Lung (tissue), 16 donors: ENCODE data around the gene ZNF70. TPM values are rescaled to one million over a fixed set of nuclear protein-coding genes. Genes with fewer than 3 reads are reported as not detected.
A peak's percentile ranks its signal among the peaks of the same experiment; 100 is the strongest.

Experiments used
- ATAC-seq: fragments of 200-7000 bp; cut with Tn5 transposase; one replicate; pipeline ENCODE4 v1.9.1; 2020; ENCODE audit warnings: moderate number of reproducible peaks; ENCODE audit not compliant: insufficient read depth, low FRiP score
- DNase-seq, 3 donors: peaks; one replicate each; pipeline ENCODE4 v3.0.0-alpha.2; 2013 to 2017
- H3K27ac ChIP-seq, 2 donors: one replicate each; pipeline ENCODE4 v1.5.1; 2013; ENCODE audit warnings: mild to moderate bottlenecking in 2 of 2, moderate library complexity in 2 of 2, control low read depth in 1 of 2, inconsistent platforms in 1 of 2, low read depth in 1 of 2, low read length in 1 of 2
- H3K27me3 ChIP-seq, 3 donors: one replicate each; pipeline ENCODE4 v1.5.1; 2013; ENCODE audit warnings: low read length in 2 of 3; ENCODE audit not compliant: control insufficient read depth in 3 of 3, insufficient read depth in 3 of 3
- H3K36me3 ChIP-seq, 4 donors: one replicate each; pipeline ENCODE4 v1.5.1; 2013; ENCODE audit warnings: low read length in 4 of 4, mild to moderate bottlenecking in 1 of 4, moderate library complexity in 1 of 4; ENCODE audit not compliant: control insufficient read depth in 4 of 4, insufficient read depth in 4 of 4
- H3K4me1 ChIP-seq, 5 donors: one replicate each; pipeline ENCODE4 v1.5.1; 2013; ENCODE audit warnings: low read length in 5 of 5, mild to moderate bottlenecking in 2 of 5, moderate library complexity in 1 of 5; ENCODE audit not compliant: control insufficient read depth in 5 of 5, insufficient read depth in 5 of 5
- H3K4me3 ChIP-seq: one replicate; pipeline ENCODE4 v1.5.1; 2013; ENCODE audit warnings: mild to moderate bottlenecking, control low read depth, moderate library complexity
- H3K9ac ChIP-seq, 2 donors: one replicate each; pipeline ENCODE4 v1.5.1; 2013; ENCODE audit warnings: low read length in 2 of 2, control low read depth in 1 of 2; ENCODE audit not compliant: insufficient read depth in 1 of 2
- H3K9me3 ChIP-seq, 4 donors: one replicate each; pipeline ENCODE4 v1.5.1; 2013; ENCODE audit warnings: low read length in 3 of 4, mild to moderate bottlenecking in 1 of 4, moderate library complexity in 1 of 4; ENCODE audit not compliant: control insufficient read depth in 4 of 4, insufficient read depth in 3 of 4
- WGBS, 2 donors: extraction: QIAGEN DNeasy Blood & Tissue Kit; methylation state at CpG; one replicate each; pipeline ENCODE4 v1.1.7; 2013; 5-methylcytosine and 5-hydroxymethylcytosine counted together
- long read RNA-seq, 5 donors: transcript quantifications; one replicate each; lab custom pipeline, GENCODE V29; 2026
- polyA plus RNA-seq, 2 donors: library from polyadenylated mRNA; stranded (reverse); fragments of 200-250 nt; gene quantifications; one replicate each; pipeline ENCODE4 v1.2.1, GENCODE V29; 2013
- total RNA-seq, 2 donors: library from RNA; depleted of rRNA in 1 of 2; stranded (reverse); fragments of >200 nt in 1 of 2; gene quantifications; one replicate each; pipeline ENCODE4 v1.2.1, GENCODE V29; 2014 to 2021
- TF ChIP-seq, protein P1 (sequence below): IDR thresholded peaks from 2 replicates; pipeline ENCODE4 v1.5.1; 2012; ENCODE audit warnings: mild to moderate bottlenecking; ENCODE audit errors: control extremely low read depth, extremely low read depth
- donor health status: control.
- donor health status: control.
- donor health status: Bipolar disorder and iron deficiency.
- donor health status: healthy.
- donor health status: DM: yes; HTN: yes; CAD: no.

The ZNF70 gene
- total RNA-seq, result 1 to 10 TPM; 5.8 to 6.9 TPM
- 1 to 10 TPM in 1 of 2 donors, under 1 TPM in 1; 0.98 to 1.5 TPM for polyA plus RNA-seq
- long read RNA-seq, donor 1, full-length matches to known transcripts, result 3 of 8 reads
- long read RNA-seq, donor 1, partial matches to known transcripts, result 5 of 8 reads
- long read RNA-seq, donor 1, other reads (novel, unspliced or antisense), result 0 of 8 reads
- long read RNA-seq, donor 2, full-length matches to known transcripts, result 3 of 3 reads
- long read RNA-seq, donor 2, partial matches to known transcripts, result 0 of 3 reads
- long read RNA-seq, donor 2, other reads (novel, unspliced or antisense), result 0 of 3 reads
- long read RNA-seq, donor 3, full-length matches to known transcripts, result 3 of 3 reads
- long read RNA-seq, donor 3, partial matches to known transcripts, result 0 of 3 reads
- long read RNA-seq, donor 3, other reads (novel, unspliced or antisense), result 0 of 3 reads
- long read RNA-seq, donor 4, full-length matches to known transcripts, result 2 of 2 reads
- long read RNA-seq, donor 4, partial matches to known transcripts, result 0 of 2 reads
- long read RNA-seq, donor 4, other reads (novel, unspliced or antisense), result 0 of 2 reads
- long read RNA-seq, donor 5, full-length matches to known transcripts, result 6 of 6 reads
- long read RNA-seq, donor 5, partial matches to known transcripts, result 0 of 6 reads
- long read RNA-seq, donor 5, other reads (novel, unspliced or antisense), result 0 of 6 reads

DNA sequence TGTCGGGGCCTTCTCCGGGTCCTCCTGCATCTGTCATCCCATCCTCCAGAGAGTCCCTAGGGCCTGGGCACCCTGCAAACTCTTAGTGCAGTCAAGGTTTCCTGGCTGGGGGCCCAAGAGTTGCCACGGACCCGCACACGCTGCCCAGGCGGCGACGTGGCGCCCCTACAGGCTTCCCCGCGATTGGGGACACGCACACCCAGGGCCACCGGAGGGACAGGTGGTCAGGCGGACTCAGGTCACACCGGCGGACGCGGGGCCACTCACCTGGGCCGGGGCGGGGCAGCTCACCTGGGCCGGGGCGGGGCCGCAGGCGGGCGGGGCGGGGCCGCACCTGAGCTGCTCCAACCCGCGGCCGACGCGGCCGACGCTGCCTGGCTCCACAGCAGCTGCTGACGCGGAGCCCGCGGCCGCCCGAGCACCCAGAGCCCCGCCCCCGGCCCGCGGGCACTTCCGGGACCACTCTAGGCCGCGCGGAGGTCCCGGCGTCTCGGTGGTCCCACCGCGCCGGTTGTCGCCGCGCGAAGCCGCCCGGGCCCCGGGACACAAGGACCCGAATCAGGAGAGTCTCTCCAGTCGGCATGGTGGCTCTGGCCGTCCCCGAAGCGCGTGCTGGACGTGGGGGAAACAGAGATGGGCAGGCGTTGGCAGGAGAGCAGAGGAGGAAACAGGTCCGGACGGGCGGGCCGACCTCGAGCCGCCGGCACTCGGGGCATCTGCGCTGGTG, at the start of gene ZNF70:
Gene ZNF70, minus strand, starts transcription at position 399 of the 727 bp plus-strand sequence. CDS start 5,972 bp downstream, outside the sequence.
- ATAC-seq, result peak; percentile 96
- Histone ChIP-seq H3K27me3 (no peaks in the 10 kb centered on the region), H3K9ac (peak within 1 kb of the TSS; percentile 68 to 78), H3K36me3 (no peaks in the 10 kb centered on the region), H3K27ac (peak within 1 kb of the TSS; percentile 94 to 98), H3K4me3 (peak within 1 kb of the TSS; percentile 84), H3K4me1 (peaks cover 0 to 16% (median 4%) of the 10 kb centered on the region in 5 donors), H3K9me3 (no peaks in the 10 kb centered on the region)
- TF ChIP-seq, protein P1, sequence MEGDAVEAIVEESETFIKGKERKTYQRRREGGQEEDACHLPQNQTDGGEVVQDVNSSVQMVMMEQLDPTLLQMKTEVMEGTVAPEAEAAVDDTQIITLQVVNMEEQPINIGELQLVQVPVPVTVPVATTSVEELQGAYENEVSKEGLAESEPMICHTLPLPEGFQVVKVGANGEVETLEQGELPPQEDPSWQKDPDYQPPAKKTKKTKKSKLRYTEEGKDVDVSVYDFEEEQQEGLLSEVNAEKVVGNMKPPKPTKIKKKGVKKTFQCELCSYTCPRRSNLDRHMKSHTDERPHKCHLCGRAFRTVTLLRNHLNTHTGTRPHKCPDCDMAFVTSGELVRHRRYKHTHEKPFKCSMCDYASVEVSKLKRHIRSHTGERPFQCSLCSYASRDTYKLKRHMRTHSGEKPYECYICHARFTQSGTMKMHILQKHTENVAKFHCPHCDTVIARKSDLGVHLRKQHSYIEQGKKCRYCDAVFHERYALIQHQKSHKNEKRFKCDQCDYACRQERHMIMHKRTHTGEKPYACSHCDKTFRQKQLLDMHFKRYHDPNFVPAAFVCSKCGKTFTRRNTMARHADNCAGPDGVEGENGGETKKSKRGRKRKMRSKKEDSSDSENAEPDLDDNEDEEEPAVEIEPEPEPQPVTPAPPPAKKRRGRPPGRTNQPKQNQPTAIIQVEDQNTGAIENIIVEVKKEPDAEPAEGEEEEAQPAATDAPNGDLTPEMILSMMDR, result no peak
- DNase-seq, result peak; percentile 86 to 91 (median 88)
- 0 to 1% methylated on average over 72 to 78 of the region's 78 CpGs for WGBS, 2 donors

DNA sequence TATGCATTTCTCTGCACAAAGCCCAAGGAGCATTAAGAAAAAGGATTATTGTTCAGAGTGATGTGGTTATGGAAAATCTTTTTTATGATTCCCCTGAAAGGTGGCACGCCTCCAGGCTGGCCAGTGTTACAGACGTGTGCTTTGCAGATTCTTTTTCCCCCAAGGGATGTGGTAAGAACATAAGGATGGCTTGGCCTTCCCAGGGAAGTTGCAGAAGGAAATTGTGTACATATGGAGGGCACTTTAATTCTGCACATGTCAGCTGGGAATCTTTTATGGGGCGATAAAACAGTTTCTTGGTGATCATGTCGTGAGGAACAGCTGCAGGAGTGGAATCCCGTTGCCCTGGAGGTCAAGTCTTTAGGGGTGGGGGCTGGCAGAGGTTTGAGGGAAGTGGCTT, 45.5 kb upstream of the ZNF70 start:
- H3K9ac ChIP-seq, result no peak overlapping the region
- no peak overlapping the region for H3K27ac ChIP-seq
- peaks cover 0 to 3% (median 0%) of the 10 kb centered on the region in 5 donors for H3K4me1 ChIP-seq
- no peak overlapping the region for H3K4me3 ChIP-seq
- WGBS, 2 donors, result 72 to 83% methylated on average over 5 of the region's 5 CpGs
- H3K36me3 ChIP-seq, result peaks cover 22 to 54% (median 53%) of the 10 kb centered on the region in 4 donors
- ATAC-seq (no peak), DNase-seq (no peak)
- no peaks in the 10 kb centered on the region for H3K9me3 ChIP-seq
- TF ChIP-seq, protein P1, result no peak
- no peaks in the 10 kb centered on the region for H3K27me3 ChIP-seq

DNA sequence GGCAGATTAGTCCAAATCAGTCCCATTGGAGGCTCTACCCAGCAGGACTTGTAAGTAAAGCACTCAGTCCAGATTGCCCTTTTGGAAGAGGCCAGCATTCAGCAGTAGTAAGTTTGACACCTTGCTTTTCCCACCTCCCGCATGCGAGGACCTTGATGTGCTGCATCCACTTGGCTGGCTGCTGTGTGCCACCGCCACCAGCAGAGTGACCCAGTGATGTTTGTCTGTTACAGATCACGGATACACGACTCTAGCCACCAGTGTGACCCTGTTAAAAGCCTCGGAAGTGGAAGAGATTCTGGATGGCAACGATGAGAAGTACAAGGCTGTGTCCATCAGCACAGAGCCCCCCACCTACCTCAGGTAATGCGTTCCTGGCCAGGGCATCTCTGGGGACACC, 42.4 kb upstream of the ZNF70 start:
- Histone ChIP-seq H3K9me3 (no peaks in the 10 kb centered on the region), H3K27me3 (no peaks in the 10 kb centered on the region), H3K27ac (no peak overlapping the region), H3K4me1 (peaks cover 0 to 24% (median 4%) of the 10 kb centered on the region in 5 donors), H3K4me3 (no peak overlapping the region), H3K36me3 (peaks cover 14 to 44% (median 40%) of the 10 kb centered on the region in 4 donors), H3K9ac (no peak overlapping the region)
- no peak for ATAC-seq
- TF ChIP-seq, protein P1, result no peak
- no peak for DNase-seq
- WGBS, 2 donors, result 90 to 93% methylated on average over 8 of the region's 8 CpGs
